ENCODE measurements around the gene LRRC4C.

DNA sequence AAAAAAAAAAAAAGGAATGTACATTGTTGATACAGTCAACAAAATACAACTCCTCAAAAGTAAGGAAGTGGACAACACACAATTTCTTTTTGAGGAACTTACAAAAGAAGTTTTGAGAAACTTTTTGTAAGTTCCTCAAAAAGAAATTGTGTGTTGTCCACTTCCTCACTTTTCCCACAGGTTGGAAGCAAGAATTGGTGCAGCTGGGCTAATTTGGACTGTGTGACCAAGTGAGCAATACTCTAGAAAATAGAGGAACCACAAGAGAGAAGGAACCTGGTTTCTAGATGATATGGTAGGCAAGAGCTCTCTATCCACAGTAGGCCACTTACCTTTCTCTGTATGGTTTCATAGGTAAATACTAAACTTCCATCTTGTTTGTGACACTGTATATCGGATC, 1053.8 kb downstream of the LRRC4C start:
- TF ChIP-seq, protein P1, sequence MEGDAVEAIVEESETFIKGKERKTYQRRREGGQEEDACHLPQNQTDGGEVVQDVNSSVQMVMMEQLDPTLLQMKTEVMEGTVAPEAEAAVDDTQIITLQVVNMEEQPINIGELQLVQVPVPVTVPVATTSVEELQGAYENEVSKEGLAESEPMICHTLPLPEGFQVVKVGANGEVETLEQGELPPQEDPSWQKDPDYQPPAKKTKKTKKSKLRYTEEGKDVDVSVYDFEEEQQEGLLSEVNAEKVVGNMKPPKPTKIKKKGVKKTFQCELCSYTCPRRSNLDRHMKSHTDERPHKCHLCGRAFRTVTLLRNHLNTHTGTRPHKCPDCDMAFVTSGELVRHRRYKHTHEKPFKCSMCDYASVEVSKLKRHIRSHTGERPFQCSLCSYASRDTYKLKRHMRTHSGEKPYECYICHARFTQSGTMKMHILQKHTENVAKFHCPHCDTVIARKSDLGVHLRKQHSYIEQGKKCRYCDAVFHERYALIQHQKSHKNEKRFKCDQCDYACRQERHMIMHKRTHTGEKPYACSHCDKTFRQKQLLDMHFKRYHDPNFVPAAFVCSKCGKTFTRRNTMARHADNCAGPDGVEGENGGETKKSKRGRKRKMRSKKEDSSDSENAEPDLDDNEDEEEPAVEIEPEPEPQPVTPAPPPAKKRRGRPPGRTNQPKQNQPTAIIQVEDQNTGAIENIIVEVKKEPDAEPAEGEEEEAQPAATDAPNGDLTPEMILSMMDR (IDR thresholded peaks at IDR 0.05), result no peak
- no peak for TF ChIP-seq POLR2A (IDR thresholded peaks at IDR 0.05)
